AG09319 (cell line): Measurements from ENCODE around the gene OR4E2.
"Not testable (repeated sequence)": the region's sequence is repeated elsewhere in the genome, so short reads cannot be mapped to it uniquely, and the experiment has no call there.

Experiments used
- DNase-seq: peaks from one replicate; pipeline ENCODE4 v3.0.0-alpha.2; 2010; ENCODE audit warnings: low read depth; ENCODE audit errors: extremely low read depth
- CTCF ChIP-seq: IDR thresholded peaks from 2 replicates; pipeline ENCODE4 v1.5.1; 2011; ENCODE audit warnings: low read depth, mild to moderate bottlenecking, inconsistent platforms, low read length, moderate library complexity

Gene OR4E2

GRCh38 chr14:21694425-21694824 is 40.8 kb downstream of the OR4E2 start:
- no peak for DNase-seq

GRCh38 chr14:21697662-21698061 is 44.0 kb downstream of the OR4E2 start:
- not testable (repeated sequence) for DNase-seq

More at GRCh38 chr14:21694425-21694824, 40.8 kb downstream of the OR4E2 start:
- no peak for TF ChIP-seq CTCF

GRCh38 chr14:21698538-21698937 is 44.9 kb downstream of the OR4E2 start:
- DNase-seq, result not testable (repeated sequence)

GRCh38 chr14:21699551-21699950 is 45.9 kb downstream of the OR4E2 start:
- no peak for TF ChIP-seq CTCF
- no peak for DNase-seq

GRCh38 chr14:21702316-21702715 is 48.7 kb downstream of the OR4E2 start:
- TF ChIP-seq CTCF, result no peak

GRCh38 chr14:21703357-21704326 is 50.0 kb downstream of the OR4E2 start:
- DNase-seq, result no peak
- TF ChIP-seq CTCF, result no peak

More at GRCh38 chr14:21702316-21702715, 48.7 kb downstream of the OR4E2 start:
- no peak for DNase-seq

GRCh38 chr14:21704338-21704737 is 50.7 kb downstream of the OR4E2 start:
- DNase-seq, result no peak
- no peak for TF ChIP-seq CTCF

- TF ChIP-seq CTCF, result peak; percentile 52
- DNase-seq, result no peak
Measured at GRCh38 chr14:21711360-21711961, 57.8 kb downstream of the OR4E2 start.
